ENCODE results near the gene ALPI.

Gene ALPI

DNA sequence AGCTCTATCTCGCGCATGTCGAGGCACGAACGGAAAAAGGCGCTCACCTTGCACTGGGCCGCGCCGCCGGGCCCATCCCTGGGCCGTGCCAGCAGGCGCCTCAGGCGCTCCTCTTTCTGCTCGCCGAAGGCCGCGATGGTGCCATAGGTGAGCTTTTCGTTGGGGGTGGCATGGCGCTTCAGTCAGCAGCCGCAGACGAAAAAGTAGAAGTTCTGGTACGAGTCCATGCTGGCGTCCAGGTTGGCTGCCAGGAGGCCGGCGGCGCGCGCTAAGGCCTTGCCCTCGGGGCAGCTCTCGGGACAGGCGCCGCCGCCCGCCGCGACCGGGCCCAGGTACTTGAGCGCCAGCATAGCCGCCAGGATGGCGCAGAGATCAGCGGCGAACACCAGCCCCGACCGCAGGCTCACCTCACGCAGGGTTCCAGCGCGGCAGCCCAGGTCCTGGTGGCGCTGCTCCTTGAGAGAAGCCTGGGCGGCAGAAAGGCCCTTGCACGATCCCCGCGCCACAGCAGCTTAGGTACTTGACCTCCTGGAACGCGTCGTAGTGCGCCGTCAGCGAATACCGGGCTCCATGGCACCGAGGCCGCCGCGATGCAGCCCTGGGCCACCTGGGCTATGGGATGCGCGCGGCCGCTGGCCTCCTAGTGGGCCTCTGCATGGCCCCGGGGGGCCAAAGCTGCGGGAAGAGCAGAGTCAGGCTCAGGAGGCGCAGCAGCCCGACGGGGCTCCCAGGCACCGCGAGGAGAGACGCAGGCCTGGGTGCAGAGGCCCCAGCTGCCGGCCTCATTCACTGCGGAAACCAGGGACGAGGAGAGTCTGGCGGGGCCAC is 36.5 kb upstream of the ALPI start:
- H3K27me3 ChIP-seq (ENCODE audit: insufficient read depth, low read length, poor library complexity) = no peaks in the 10 kb centered on the region
- no peak for DNase-seq
- peaks cover 14% of the 10 kb centered on the region for H3K9me3 ChIP-seq (ENCODE audit: insufficient read depth, low read length, severe bottlenecking)
- TF ChIP-seq, protein P1, sequence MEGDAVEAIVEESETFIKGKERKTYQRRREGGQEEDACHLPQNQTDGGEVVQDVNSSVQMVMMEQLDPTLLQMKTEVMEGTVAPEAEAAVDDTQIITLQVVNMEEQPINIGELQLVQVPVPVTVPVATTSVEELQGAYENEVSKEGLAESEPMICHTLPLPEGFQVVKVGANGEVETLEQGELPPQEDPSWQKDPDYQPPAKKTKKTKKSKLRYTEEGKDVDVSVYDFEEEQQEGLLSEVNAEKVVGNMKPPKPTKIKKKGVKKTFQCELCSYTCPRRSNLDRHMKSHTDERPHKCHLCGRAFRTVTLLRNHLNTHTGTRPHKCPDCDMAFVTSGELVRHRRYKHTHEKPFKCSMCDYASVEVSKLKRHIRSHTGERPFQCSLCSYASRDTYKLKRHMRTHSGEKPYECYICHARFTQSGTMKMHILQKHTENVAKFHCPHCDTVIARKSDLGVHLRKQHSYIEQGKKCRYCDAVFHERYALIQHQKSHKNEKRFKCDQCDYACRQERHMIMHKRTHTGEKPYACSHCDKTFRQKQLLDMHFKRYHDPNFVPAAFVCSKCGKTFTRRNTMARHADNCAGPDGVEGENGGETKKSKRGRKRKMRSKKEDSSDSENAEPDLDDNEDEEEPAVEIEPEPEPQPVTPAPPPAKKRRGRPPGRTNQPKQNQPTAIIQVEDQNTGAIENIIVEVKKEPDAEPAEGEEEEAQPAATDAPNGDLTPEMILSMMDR (IDR thresholded peaks at IDR 0.05; ENCODE audit: borderline replicate concordance, extremely low read depth, low read length, poor library complexity, severe bottlenecking) = no peak
- H3K9ac ChIP-seq (ENCODE audit: low read depth, low read length) = no peak overlapping the region
- H3K36me3 ChIP-seq (ENCODE audit: insufficient read depth, low read length) = no peaks in the 10 kb centered on the region
- H3K4me3 ChIP-seq (ENCODE audit: low read depth in 1 of 2, low read length in 2 of 2) = no peak overlapping the region
- H3K4me1 ChIP-seq (ENCODE audit: insufficient read depth, low read length) = no peaks in the 10 kb centered on the region
- H3K27ac ChIP-seq (ENCODE audit: low read length) = no peak overlapping the region
- H3K4me2 ChIP-seq (ENCODE audit: insufficient read depth, low read length) = no peak overlapping the region
- no peaks in the 10 kb centered on the region for H4K20me1 ChIP-seq (ENCODE audit: insufficient read depth, low read length)
- no peak for ATAC-seq (ENCODE audit: insufficient read depth, low read depth)
- no peak overlapping the region for H2AFZ ChIP-seq (ENCODE audit: low read depth, low read length)
- H3K79me2 ChIP-seq (ENCODE audit: insufficient read depth, low read length) = no peaks in the 10 kb centered on the region

DNA sequence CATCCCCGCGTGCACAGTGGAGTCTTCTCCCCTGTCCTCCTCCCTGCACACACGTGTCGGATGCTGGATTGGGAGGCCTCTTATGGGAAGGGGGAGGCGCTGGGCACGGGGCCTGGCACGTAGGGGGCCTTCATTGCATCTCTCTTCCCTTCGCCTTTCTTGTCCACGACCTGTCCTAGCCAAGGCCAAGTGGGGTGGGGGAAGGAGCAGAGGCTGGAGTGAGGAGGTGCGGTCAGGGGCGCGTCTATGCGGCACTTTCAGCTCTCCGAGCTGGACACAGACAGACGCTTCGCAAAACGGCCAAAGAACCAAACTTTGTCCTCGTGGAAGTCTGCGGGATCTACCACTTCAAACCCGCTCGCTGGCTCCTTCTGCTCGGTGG is 35.9 kb upstream of the ALPI start:
- no peak overlapping the region for H3K9ac ChIP-seq (ENCODE audit: low read depth, low read length)
- H3K36me3 ChIP-seq (ENCODE audit: insufficient read depth, low read length) = no peaks in the 10 kb centered on the region
- H3K79me2 ChIP-seq (ENCODE audit: insufficient read depth, low read length) = no peaks in the 10 kb centered on the region

DNA sequence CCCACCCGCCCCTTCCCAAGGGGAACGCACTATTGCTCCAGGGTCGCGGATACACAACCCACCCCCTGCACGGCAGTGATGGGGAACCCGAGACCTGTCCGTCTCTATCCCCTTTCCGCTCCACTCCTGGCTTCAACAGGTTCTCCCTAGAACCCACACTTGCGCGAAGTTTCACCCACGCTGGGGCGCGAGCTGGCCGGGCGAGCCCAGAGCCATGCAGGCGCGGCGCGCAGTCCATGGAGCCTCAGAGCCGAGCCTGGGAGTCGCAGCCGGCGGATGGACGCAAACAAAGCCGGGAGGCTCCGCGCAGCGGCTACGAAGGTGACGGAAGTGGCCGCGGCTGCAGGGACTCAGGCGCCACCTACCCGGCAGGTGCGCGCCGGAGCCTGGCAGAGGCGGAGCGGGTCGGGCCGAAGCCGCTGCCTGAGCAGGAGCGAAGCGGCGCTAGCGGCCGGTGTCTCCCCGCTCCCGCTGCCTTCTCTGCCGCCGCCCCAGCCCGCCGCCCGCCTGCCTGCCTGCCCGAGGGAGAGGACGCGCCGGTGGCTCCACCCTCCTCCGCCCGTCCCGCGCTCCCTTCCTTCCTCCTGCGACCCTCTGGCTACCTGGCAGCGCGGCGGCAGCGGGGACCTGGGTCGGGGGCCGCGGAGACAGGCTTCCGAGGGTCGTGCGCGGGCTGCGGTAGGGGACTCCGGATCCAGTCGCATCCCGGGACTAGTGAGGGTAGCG is 35.3 kb upstream of the ALPI start:
- TF ChIP-seq EZH2 (IDR thresholded peaks at IDR 0.05; ENCODE audit: borderline replicate concordance, low read depth, low read length, severe bottlenecking) = no peak
- TF ChIP-seq, protein P1 (IDR thresholded peaks at IDR 0.05; ENCODE audit: borderline replicate concordance, extremely low read depth, low read length, poor library complexity, severe bottlenecking) = no peak
- Histone ChIP-seq H3K4me1 (ENCODE audit: insufficient read depth, low read length) (no peaks in the 10 kb centered on the region), H3K4me3 (ENCODE audit: low read depth in 1 of 2, low read length in 2 of 2) (no peak overlapping the region), H3K36me3 (ENCODE audit: insufficient read depth, low read length) (no peaks in the 10 kb centered on the region), H3K27ac (ENCODE audit: low read length) (no peak overlapping the region), H3K27me3 (ENCODE audit: insufficient read depth, low read length, poor library complexity) (no peaks in the 10 kb centered on the region), H2AFZ (ENCODE audit: low read depth, low read length) (no peak overlapping the region), H3K79me2 (ENCODE audit: insufficient read depth, low read length) (no peaks in the 10 kb centered on the region), H3K9me3 (ENCODE audit: insufficient read depth, low read length, severe bottlenecking) (peaks cover 14% of the 10 kb centered on the region), H3K4me2 (ENCODE audit: insufficient read depth, low read length) (no peak overlapping the region), H4K20me1 (ENCODE audit: insufficient read depth, low read length) (no peaks in the 10 kb centered on the region), H3K9ac (ENCODE audit: low read depth, low read length) (no peak overlapping the region)
- DNase-seq (no peak), ATAC-seq (ENCODE audit: insufficient read depth, low read depth) (no peak)

More for the DNA sequence above, 35.9 kb upstream of the ALPI start:
- Histone ChIP-seq H4K20me1 (ENCODE audit: insufficient read depth, low read length) (no peaks in the 10 kb centered on the region), H3K4me1 (ENCODE audit: insufficient read depth, low read length) (no peaks in the 10 kb centered on the region), H3K27ac (ENCODE audit: low read length) (no peak overlapping the region), H2AFZ (ENCODE audit: low read depth, low read length) (no peak overlapping the region), H3K4me2 (ENCODE audit: insufficient read depth, low read length) (no peak overlapping the region), H3K4me3 (ENCODE audit: low read depth in 1 of 2, low read length in 2 of 2) (no peak overlapping the region), H3K9me3 (ENCODE audit: insufficient read depth, low read length, severe bottlenecking) (peaks cover 14% of the 10 kb centered on the region), H3K27me3 (ENCODE audit: insufficient read depth, low read length, poor library complexity) (no peaks in the 10 kb centered on the region)
- ATAC-seq (ENCODE audit: insufficient read depth, low read depth) = no peak
- DNase-seq = no peak
- TF ChIP-seq, protein P1 (IDR thresholded peaks at IDR 0.05; ENCODE audit: borderline replicate concordance, extremely low read depth, low read length, poor library complexity, severe bottlenecking) = no peak
- no peak for TF ChIP-seq EZH2 (IDR thresholded peaks at IDR 0.05; ENCODE audit: borderline replicate concordance, low read depth, low read length, severe bottlenecking)

All from DND-41 (cell line).